ENCODE measurements around the gene PDCD11.
"Not testable (repeated sequence)": the region's sequence is repeated elsewhere in the genome, so short reads cannot be mapped to it uniquely, and the experiment has no call there.

The PDCD11 gene, protein sequence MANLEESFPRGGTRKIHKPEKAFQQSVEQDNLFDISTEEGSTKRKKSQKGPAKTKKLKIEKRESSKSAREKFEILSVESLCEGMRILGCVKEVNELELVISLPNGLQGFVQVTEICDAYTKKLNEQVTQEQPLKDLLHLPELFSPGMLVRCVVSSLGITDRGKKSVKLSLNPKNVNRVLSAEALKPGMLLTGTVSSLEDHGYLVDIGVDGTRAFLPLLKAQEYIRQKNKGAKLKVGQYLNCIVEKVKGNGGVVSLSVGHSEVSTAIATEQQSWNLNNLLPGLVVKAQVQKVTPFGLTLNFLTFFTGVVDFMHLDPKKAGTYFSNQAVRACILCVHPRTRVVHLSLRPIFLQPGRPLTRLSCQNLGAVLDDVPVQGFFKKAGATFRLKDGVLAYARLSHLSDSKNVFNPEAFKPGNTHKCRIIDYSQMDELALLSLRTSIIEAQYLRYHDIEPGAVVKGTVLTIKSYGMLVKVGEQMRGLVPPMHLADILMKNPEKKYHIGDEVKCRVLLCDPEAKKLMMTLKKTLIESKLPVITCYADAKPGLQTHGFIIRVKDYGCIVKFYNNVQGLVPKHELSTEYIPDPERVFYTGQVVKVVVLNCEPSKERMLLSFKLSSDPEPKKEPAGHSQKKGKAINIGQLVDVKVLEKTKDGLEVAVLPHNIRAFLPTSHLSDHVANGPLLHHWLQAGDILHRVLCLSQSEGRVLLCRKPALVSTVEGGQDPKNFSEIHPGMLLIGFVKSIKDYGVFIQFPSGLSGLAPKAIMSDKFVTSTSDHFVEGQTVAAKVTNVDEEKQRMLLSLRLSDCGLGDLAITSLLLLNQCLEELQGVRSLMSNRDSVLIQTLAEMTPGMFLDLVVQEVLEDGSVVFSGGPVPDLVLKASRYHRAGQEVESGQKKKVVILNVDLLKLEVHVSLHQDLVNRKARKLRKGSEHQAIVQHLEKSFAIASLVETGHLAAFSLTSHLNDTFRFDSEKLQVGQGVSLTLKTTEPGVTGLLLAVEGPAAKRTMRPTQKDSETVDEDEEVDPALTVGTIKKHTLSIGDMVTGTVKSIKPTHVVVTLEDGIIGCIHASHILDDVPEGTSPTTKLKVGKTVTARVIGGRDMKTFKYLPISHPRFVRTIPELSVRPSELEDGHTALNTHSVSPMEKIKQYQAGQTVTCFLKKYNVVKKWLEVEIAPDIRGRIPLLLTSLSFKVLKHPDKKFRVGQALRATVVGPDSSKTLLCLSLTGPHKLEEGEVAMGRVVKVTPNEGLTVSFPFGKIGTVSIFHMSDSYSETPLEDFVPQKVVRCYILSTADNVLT (N-terminal part only)

DNA sequence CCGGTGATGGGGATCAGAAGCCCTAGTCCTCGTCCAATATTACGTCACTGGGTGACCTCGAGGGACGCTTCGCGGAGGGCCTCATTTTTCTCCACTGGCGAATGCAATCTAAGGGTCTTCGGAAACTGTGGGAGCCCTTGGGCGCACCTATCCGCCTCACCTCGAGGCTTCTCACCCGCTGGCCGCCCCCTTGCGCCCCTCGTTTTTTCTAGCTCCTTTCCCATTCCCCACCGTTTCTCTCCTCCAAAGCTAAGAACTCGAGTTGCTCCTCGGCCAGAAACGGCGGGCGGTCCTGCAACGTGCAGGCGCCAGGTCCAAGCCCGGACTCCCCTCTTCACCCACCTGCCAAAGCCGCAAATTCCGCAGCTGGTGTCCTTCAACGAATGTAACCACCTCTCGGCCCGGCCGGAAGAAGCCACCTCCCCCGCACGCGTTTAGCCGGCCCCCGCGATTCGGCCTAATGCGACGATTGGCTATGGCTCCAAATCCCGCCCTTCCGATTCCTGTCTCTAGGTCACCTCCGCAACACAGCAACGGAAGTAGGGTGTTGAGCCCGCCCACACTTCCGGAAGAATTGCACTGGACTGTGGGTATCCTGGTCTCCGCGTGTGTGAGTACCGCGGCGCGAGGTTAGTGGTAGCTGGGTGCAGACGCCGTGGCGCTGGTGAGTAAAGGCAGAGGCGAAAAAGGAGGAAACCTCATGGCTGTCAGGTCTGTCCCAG, at the start of gene PDCD11, which contains the start of gene ATP5MK:
TSS of gene PDCD11 (plus strand) at position 560 of the 722 bp plus-strand sequence. CDS start 1,801 bp downstream, outside the sequence.
TSS of gene ATP5MK (minus strand) at position 409 of the 722 bp plus-strand sequence. CDS start 4,018 bp downstream, outside the sequence.
- peak; percentile 94 for DNase-seq

- DNase-seq = no peak
Measured at GRCh38 chr10:103350175-103350516, 46.3 kb upstream of the PDCD11 start.

- DNase-seq = peak; percentile 76
Measured at GRCh38 chr10:103350517-103351260, 45.7 kb upstream of the PDCD11 start, which contains the start of gene PCGF6. Gene PCGF6 (minus strand): TSS chr10:103351140. CDS start chr10:103351066, 74 bp downstream.

DNA sequence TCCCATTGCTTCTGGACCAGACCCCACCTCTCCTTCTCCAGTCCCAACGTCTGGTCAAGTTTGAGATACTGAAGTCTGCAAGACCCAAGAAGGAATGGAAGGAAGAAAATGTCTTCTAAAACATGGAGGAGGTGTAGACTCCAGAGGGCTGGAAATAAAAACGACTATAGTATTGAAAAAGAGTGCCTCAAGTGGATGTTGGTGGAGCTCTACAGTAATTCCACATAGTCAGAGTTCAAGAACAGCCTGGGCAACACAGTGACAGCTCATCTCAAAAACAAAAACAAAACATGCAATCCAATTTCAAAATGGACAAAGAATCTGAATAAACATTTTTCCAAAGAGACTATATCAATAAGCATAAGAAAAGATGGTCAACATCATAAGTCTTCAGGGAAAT, 43.1 kb upstream of the PDCD11 start:
- DNase-seq = no peak

- DNase-seq = not testable (repeated sequence)
Measured at GRCh38 chr10:103354567-103354966, 41.9 kb upstream of the PDCD11 start.

DNA sequence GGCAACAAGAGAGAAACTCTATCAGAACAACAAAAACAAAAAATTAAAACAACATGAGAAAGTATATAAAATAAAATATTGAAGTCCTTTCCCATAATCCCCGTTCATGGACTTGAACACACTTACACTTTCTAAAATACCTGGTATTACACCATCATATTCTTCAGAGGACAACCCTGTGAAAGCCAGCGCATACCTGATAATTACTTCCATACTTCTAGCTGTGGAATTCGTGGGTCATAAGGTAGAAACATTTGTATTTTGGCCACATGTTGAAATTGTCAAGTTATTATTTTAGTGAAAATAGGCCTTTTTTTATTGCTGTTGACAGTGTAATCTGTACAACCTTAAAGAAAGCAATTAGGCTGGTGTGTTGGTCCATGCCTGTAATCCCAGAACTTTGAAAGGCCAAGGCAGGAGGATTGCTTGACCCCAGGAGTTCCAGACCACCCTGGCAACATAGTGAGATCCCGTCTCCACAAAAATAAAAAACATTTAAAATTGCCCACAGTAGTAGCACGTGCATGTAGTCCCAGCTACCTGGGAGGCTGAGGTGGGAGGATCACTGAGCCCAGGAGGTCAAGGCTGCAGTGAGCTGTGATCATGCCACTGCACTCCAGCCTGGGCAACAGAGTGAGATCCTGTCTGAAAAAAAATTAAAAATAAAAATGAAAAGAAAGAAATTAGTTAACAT, 40.4 kb upstream of the PDCD11 start:
- no peak for DNase-seq

DNA sequence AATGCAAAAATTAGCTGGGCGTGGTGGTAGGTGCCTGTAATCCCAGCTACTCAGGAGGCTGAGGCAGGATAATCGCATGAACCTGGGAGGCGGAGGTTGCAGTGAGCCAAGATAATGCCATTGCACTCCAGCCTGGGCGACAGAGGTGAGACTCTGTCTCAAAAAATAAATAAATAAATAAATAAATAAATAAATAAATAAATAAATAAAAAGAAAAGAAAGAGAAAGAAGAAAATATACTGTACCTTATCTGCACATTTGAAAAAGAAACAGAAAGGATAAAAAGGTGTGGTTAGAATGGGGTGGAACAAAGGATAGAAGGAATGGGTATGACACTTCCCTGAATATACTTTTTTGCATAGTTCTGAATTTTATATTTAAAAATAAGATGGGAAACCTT, 36.9 kb upstream of the PDCD11 start:
- DNase-seq = not testable (repeated sequence)

GRCh38 chr10:103360791-103361190, 35.6 kb upstream of the PDCD11 start:
- DNase-seq = not testable (repeated sequence)

GRCh38 chr10:103367379-103367781, 29.0 kb upstream of the PDCD11 start:
- no peak for DNase-seq

GRCh38 chr10:103367782-103368518, 28.5 kb upstream of the PDCD11 start, which contains the start of gene TAF5:
Gene TAF5 (plus strand): TSS chr10:103367976. CDS start chr10:103367990, 14 bp downstream.
- DNase-seq = peak; percentile 92

DNA sequence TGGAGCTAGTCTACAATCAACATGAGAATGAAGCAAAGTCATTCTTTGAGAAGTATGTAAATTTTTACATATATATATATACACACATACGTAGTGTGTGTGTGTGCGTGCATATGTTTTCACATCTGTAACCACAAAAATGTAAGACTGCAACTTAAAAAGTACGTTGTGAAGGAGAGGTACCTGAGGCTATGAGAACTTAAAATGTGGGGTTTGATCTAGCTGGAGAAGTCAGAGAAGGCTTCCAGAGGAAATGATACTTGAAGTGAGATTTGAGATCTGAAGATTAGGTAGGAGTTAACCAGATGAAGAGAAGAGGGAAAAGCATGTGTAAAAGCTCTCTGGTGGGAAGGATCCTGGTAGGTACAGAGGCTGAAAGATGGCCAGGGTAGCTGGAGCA, 22.9 kb upstream of the PDCD11 start:
- DNase-seq = no peak

GRCh38 chr10:103374263-103374662, 22.2 kb upstream of the PDCD11 start:
- no peak for DNase-seq

DNA sequence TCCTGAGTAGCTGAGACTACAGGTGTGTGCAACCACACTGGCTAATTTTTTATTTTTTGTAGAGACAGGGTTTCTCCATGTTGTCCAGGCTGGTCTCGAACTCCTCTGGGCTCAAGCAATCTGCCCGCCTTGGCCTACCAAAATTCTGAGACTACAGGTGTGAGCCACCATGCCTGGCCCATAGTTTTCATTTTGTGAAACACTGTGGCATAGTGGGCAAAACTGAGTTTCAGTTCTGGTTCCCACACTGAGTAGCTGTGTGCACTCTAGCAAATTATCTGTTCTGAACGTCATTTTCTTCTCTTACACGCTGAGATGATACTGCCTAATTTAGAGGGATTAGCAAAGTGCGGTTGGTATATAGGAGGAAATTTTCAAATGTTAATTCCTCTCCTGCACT, 13.7 kb upstream of the PDCD11 start:
- DNase-seq = no peak

DNA sequence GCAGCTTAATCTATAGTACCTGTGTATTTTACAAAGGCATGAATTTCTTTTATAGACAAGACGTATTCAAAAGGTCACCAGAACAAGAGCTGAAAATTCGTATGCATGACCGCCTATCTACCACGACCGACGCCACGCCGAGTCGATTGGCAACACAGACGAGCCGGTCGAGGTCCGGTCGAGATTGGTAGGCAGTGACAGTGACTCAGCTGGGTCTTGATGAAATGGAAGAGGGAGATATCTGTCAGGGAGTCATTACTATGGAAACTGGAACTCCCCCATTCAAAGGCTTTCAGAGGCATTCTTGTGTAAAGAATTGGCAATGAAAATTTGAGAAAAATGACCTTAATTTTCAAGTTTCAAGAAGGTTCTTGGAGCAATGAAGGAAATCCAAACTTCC, 2.2 kb upstream of the PDCD11 start:
- no peak for DNase-seq

- no peak for DNase-seq
Measured at GRCh38 chr10:103395754-103396066, 716 bp upstream of the PDCD11 start.

DNA sequence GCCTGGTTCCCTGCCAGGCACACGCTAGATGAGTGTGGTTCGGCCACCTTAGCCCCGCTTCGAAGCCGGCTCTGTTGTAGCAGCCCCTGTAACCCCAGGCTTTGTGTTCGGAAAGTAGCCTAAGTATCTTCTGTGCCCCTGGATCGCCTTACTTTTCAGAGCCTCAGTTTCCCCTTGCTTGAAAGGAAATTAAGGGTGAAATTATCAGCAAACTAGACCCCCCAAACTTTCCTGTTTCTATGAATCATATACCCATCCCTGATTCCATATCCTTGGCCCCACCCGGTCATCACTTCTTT, 312 bp downstream of the PDCD11 start:
- DNase-seq = no peak

DNA sequence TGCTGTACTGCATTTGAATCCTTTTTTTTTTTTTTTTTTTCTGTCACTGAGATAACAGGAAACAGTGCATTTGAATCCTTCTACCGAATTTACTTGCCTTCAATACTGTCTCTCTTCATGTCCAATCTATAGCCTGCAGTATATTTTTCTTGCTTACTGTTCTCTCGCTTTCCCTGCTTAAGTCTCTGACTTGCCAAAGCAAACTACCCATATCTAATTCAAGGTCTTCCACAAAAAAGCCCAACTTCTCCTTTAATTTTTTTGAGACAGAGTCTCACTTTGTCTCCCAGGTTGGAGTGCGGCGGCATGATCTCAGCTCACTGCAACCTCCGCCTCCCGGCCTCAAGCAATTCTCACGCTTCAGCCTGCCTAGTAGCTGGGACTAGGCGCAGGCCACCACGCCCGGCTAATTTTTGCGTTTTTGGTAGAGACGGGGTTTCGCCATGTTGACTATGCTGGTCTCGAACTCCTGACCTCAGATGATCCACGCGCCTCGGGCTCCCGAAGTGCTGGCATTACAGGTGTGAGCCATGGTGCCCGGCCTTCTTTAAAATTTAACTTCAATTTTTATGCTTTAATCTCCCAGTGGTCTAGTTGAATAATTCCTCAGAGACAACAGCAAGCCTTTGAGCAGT, 882 bp downstream of the PDCD11 start:
- no peak for DNase-seq

- no peak for DNase-seq
Measured at GRCh38 chr10:103413564-103413963, 17.1 kb downstream of the PDCD11 start.

GRCh38 chr10:103415581-103415980, 19.2 kb downstream of the PDCD11 start:
- no peak for DNase-seq
